ENCODE results near the gene CCDC57.
A peak's percentile ranks its signal among the peaks of the same experiment; 100 is the strongest.
"Not testable (repeated sequence)": the region's sequence is repeated elsewhere in the genome, so short reads cannot be mapped to it uniquely, and the experiment has no call there.

Gene CCDC57

DNA sequence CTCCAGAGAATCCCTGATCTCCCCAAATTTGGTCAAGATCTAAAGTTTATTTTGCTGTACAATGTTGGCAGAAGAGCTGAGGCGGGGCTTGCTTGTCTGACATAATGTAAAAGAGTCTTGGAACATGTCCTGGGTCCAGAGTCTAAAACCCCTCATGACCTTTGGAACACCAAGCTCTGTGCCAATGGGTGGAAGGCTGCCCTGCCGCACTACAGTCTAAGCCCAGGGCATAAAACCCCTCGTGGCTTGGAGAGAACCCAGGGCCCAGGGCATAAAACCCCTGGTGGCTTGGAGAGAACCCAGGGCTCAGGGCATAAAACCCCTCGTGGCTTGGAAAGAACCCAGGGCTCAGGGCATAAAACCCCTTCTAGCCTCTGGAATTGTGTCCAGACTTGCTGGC is 36.7 kb downstream of the CCDC57 start:
- DNase-seq (ENCODE audit: low read depth), result no peak

DNA sequence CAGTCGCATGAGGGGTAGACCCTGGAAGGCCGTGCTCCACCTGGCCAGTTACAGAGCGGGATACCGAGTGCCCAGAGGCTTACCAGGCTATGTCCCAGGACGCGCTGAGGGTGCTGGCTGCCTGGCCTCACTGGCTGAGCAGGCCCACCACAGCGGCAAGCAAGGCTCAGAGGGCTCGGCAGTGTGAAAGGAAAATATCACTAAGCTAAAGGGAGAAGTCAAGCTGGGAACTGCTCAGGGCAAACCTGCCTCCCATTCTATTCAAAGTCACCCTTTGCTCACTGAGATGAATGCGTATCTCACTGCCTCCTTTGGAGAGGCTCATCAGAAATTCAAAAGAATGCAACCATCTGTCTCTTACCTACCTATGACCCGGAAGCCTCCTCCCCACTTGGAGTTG is 37.4 kb downstream of the CCDC57 start:
- DNase-seq (ENCODE audit: low read depth), result no peak

DNA sequence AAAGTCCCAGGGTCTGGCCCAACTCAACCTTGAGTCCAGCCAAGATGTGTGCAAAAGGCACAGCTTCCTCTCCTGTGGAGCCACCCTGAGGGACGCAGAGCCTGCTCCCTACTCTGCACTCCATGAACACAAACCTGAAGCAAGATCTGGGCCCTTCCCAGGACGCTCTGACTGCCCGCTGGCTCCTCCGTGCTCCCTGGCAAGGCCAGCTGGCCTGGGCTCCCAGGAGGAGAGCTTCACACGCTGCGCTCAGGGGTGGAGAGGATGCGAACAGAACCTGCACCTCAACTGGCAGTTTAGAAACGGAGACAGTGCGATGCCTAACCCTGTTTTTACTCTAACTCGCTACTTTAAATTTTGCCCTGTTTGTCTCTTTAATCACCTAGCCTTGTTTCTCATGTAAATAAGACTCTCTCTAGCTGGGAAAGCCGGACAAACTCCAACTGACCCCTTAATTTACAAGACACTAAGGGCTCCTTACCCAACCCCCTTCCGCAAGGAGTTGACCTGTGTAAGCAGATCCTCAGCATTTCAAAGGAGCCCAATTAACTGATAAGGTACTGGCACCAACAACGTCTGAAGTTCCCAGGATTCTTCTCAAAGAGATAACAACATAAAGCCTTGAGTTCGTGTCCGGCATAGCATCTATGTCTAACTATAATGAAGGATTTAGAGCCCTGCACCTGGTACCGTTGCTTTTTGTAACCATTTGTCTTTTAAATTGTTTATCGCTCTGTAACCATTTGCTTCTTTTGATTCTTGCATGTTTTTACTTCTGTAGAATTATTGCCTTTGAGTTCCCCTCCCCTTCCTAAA is 38.4 kb downstream of the CCDC57 start:
- DNase-seq (ENCODE audit: low read depth), result not testable (repeated sequence)

DNA sequence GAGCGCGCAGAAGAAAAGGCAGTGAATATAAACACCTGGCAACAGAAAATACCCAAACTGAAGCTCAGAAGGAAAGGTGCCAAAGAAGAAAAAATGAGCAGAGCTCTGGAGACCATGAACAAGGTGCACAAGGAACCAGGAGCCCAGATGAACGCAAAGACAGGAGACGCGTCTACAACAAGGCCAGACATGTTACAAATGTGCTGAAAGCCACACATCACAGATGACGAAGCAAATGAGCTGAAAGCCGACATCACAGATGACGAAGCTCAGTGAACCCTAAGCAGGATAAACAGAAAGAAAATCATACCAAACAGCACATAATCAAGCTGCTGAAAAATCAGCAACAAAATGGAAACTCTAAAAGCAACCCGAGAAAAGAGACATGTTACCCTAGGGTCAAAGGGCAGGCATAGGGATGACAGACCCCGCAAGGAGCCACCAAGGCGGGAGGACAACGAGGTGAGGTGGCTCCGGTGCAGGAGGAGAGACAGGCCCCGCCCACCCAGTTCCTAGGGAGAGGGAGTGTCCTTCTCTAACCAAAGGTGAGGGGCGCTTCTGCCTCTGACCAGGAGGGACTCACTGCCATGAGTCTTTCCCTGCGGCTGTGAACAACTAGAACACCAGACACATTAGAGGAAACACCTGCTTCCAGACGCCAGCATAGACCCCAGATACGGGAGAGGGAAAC is 39.1 kb downstream of the CCDC57 start:
- no peak for DNase-seq (ENCODE audit: low read depth)

DNA sequence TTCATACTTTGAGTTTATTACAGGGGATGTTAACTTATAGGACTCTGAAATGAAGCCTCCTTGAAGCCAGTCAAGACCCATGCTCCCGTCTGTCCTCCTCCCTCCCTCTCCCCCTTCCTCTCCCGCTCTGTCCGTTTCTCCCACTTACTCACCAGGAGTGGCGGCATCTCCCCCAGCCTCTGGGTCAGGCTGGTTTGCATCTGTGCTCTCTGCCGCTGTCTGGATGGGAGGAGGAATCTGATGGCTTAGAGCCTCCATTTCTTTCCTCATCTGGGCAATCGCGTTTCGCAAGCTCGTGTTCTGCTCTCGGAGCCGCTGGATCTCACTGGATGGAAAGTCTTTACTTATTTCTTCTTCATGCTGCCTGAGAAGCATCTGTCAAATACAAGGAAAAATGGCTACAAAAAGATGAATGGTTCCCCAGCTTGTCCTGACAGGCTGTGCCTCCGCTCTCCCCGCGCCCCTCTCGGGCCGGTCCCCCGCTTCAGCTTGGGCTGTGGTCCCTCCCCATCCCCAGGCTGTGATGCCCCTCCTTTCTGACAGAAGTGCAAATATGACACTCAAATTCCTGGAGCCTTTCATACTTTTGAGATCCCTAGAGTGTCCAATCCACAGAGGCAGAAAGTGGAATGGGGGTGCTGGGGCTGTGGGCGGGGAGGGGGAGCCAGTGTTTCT is 40.0 kb downstream of the CCDC57 start:
- no peak for DNase-seq (ENCODE audit: low read depth)

DNA sequence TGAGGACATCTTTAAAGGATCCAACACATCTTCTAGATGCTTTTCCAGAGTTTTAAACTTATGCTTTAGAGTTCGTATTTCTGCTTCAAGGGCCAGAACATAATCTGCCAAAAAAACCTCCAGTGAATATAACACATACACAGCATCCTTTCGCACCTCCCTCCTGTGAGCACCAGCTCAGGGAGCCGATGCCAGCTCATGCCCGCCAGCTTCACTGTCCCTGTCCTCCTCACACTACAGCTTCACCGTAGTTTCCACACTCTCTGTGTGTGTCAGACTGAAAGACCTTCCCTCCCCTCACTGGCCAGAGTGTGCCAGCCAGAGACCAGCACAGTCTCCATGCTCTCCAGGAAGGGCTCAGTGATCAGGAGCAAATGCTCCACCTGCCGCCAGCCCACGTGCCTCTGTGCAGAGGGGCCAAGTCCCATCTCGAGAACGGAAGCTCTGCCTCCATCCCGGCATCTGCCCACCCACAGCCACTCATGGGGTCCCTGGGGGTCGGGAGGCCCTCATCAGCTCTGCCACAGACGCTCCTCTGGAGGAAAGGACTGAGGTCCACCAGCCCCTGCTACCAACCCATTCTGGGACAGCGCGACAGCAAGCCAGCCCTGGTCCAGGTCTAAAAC is 40.8 kb downstream of the CCDC57 start:
- DNase-seq (ENCODE audit: low read depth), result no peak

DNA sequence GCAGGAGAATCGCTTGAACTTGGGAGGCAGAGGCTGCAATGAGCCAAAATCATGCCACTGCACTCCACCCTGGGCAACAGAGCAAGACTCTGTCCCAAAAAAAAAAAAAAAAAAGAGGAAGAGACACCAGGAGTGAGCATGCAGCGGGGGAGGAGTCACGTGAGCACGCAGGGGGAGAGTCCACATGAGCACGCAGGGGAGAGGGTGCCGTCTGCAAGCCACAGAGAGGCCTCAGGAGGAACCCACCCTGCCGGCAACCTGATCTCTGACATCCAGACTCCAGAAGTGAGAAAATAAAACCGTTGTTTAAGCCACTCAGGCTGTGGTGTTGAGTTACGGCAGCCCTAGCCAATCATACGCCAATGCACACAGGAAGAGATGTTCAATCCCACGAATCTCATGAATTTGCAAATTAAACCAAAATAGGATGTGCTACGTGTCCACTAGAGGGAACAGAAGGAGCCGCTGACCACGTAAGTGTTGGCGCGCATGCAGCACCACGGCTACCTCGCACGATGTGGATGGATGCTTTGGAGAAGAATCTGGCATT is 42.2 kb downstream of the CCDC57 start:
- DNase-seq (ENCODE audit: low read depth), result no peak

DNA sequence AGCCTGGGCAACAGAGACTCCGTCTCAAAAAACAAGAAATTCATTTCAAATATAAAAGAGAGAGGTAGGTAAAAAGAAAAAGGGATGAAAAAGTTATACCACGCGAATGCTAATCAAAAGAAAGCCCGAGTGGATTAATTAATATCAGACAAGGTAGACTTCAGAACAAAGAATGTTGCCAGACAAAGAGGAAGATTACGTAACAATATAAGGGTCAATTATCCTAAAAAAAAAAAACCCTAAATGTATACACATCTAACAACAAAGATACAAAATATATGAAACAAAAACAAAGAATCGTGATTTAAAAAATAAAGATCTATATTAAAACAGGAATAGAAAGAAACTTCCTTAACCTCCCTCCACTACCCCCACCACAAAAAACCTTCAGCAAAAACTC is 44.1 kb downstream of the CCDC57 start:
- DNase-seq (ENCODE audit: low read depth), result no peak

DNA sequence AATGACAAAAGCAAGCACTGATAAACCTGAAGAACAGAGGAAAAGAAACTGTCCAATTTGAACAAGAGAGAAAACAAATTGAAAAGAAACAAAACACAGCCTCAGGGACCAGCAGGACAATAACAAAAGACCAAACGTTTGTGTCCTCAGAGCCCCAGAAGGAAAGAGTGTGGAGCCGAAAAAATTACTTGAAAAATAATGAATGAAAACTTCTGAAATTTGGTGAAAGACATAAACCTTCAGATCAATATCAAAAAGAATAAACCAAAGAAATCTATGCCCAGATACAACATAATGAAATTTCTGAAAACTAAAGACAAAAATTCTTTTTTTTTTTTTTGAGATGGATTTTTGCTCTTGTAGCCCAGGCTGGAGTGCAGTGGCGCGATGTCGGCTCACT is 45.6 kb downstream of the CCDC57 start:
- no peak for DNase-seq (ENCODE audit: low read depth)

DNA sequence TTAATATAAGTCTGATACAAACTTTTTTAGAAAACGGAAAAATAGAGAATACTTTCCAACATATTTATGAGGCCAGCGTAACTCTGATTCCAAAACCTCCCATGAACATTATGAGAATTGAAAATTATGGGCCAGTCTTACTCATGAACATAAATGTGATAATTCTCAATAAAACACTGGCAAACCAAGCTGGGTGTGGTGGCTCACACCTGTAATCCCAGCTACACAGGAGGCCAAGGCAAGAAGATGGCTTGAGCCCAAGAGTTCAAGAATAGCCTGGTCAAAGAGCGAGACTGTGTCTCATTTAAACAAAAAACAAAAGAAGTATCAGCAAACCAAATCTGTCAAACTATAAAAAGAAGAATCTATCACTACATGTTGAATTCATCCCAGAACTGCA is 47.8 kb downstream of the CCDC57 start:
- DNase-seq (ENCODE audit: low read depth), result no peak

DNA sequence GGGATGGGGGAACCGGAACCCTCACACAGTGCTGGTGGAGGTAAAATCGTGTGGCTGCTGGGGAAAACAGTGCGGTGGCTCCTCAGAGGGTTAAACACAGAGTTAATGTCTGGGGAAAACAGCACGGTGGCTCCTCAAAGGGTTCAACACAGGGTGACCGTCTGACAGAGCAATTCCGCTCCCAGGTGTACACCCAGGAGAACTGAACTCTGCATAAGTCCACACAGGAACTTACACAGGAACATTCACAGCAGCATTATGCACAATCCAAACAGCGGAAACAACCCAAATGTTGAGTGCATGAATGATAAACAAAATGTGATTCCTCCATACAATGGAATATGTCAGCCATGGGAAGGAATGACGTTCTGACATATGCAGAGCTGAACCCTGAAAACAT is 51.4 kb downstream of the CCDC57 start:
- DNase-seq (ENCODE audit: low read depth), result no peak

DNA sequence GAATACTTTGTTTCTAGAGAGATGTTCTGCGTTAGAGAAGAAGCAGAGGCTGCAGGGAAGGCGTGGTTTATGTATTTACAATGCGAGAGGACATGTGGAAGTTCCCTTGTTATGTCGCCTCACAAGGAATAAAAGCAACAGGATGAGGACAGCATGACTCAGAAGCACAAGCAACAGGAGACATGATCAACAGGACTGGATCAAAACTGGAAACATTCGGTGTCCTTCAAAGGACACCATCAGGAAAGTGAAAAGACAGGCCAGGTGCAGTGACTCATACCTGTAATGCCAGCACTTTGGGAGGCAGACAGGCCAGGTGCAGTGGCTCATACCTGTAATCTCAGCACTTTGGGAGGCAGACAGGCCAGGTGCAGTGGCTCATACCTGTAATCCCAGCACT is 52.6 kb downstream of the CCDC57 start:
- DNase-seq (ENCODE audit: low read depth), result no peak

DNA sequence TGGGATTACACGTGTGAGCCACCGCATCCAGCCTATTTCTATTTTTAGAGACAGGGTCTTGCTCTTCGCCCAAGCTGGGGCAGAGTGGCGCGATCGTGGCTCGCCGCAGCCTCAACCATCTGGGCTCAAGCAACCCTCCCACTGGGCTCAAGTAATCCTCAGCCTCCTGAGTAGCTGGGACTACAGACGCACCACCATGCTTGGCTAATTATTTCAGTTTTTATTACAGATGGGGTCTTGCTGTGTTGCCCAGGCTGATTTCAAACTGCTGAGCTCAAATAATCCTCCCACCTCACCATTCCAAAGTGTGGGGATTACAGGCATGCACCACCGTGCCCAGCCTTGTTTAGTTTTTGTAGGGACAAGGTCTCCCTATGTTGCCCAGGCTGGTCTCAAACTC is 53.8 kb downstream of the CCDC57 start:
- no peak for DNase-seq (ENCODE audit: low read depth)

DNA sequence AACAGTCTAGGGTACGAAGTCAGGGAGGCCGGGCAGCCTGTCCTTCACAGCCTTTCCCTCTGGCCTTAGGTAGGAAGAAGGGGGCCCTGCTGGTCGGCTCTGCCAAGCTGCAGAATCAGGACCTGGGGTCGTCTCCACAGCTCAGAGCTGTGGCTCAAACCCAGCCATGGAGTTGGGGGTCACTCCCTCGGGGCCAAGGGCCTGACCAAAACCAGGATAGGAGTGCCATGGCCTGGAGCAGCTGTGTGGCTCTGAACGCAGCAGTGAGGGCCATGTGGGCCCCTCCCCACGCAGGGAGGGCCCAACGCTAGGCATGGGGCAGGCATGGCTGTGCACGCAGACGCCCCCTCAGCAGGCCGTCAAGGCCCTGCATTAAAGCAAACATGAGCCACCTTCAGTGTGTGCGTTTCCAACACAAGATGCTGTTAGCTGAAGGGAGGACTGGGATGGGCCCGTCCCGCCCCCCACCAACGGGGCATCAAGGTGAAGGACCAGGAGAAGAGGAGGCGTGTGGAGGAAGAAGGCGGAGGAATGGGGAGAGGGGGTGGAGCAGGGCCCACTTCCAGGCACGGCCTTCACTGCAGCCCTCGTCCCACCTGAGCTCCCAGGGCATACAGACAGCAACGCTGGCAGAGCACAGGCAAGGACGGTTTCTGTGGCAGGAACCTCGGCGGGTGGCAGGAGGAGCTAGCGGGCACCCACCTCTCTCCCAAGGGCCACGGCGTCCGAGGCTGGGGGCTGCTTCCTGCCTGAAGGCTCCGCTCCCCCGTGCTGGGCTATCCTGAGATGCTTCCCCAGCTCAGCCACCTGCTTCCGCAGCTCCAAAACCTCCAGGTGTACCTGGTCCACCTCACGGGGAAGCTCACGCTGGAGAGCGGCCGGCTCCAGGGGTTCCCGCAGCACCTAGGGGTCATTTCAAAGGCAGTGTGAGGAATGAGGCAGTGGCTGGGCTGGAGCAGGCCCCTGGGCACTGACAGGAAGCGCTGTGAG is 55.3 kb downstream of the CCDC57 start:
- DNase-seq (ENCODE audit: low read depth), result no peak

DNA sequence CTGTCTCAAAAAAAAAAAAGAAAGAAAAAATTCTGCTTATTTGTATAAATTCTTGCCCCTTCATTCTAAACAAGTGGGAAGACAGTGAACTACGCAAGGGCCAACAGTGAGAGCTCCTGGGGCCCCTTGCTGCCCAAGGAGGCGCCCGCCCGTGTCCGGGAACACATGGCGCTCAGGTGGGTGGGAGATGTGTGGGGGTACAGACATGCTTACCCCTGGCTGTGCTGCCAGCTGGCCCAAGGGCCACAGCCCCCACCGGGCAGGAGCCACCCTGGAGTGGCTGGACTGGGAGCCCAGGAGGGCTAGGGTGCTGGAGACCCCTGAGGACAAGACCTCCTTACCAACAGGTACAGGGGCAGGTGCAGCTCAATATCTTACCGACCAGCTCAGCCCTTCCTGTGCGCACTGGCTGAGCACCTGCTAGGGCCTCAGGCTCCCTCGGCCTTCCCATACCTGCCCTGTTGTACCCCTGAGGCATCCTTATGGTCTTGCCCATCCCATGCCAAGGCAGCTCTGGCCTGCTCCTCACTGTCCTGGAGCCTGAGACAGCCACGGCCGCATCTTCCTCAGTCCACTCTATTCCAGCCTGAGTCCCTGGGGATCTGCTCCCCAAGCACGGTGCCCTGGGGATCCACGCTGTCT is 56.2 kb downstream of the CCDC57 start:
- DNase-seq (ENCODE audit: low read depth), result no peak

DNA sequence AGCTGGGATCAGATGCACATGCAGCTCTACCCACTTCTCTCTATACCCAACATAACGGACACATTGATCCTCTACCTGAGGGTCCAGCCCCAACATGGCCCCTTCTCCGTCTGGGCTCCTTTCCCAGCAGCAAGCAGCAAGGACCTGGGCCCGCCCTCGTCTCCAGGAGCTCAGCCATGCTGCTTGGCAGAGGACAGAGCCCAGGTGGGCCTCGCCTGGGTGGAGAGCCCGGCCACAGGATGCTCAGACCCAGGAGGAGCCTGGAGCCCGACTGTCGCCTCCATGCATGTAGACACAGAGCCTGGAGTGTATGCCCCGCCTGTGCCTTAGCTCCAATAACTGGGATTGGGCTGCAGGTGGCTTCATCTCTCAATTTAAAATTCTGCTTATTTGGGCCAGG is 57.0 kb downstream of the CCDC57 start:
- DNase-seq (ENCODE audit: low read depth), result no peak

DNA sequence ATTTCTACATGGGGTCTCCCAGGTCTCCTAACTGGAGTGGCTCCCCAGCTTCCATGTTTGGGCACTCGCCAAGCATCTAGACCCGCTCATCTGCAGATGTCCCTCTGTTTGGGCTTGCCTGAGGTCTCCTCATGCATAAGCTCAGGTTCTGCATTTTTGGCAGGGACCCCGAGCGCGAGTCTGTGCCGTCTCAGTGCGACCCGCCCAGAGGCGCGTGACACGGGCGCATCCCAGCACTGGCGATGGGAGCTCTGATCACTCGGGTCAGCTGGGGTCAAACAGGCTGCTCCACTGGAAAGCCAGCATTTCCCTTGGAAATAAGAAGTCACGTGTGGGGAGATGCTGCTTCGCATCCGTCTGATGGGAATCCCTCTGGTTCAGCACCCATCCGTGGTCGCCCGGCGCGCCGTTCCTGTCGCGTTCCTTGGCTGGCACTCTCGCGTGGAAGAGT is 57.7 kb downstream of the CCDC57 start:
- no peak for DNase-seq (ENCODE audit: low read depth)

DNA sequence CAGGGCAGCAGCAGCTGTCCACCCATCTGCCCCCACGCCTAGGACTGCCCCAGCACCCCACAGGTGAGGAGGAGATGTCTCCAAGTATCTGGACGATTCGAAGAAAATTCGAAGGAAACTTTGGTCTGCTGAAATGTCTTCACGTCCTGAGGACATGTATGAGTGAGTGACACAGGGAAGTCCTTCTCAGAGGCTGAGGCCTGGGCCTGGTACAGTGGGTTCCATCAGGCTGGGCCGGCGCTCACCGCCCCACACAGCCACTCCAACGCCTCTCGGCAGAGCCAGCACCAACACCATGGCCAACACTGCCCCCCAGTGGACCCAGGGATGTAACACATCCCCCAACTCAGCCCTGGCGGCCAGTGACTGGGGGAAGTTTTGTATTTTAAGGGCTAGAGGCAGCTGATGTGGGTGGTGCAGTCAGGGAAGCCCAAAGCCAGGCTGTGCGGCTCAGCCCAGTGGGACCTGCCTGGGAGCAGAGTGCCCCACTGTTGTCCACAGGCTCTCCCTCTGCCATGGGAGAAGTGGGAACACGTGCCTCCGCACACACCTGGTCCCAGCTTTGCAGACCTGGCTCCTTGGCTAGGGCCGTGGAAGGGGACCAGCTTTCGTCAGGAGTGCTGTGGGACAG is 58.8 kb downstream of the CCDC57 start:
- DNase-seq (ENCODE audit: low read depth), result peak; percentile 71

DNA sequence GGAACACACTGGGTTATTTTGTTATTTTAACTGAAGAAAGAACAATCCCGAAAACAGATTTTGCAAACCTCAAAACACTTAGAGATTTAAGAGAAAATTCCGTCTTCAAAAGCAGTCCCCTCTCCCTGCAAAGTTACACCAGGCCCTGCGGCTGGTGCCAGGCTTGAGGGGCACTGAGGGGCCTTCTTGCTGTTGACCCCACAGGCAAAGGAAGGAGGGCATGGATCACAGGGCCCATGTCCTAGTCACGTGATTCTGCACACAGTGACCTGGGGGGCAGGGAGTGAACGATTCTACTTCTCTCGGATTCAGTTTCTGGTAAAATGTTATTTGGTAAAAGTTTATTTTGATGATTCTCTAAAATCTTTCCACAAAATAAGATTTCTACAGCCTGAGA is 59.3 kb downstream of the CCDC57 start:
- DNase-seq (ENCODE audit: low read depth), result no peak
